ENCODE measurements around the gene IREB2. TPM values are rescaled to one million over a fixed set of nuclear protein-coding genes. Genes with fewer than 3 reads are reported as not detected.

The IREB2 gene, protein sequence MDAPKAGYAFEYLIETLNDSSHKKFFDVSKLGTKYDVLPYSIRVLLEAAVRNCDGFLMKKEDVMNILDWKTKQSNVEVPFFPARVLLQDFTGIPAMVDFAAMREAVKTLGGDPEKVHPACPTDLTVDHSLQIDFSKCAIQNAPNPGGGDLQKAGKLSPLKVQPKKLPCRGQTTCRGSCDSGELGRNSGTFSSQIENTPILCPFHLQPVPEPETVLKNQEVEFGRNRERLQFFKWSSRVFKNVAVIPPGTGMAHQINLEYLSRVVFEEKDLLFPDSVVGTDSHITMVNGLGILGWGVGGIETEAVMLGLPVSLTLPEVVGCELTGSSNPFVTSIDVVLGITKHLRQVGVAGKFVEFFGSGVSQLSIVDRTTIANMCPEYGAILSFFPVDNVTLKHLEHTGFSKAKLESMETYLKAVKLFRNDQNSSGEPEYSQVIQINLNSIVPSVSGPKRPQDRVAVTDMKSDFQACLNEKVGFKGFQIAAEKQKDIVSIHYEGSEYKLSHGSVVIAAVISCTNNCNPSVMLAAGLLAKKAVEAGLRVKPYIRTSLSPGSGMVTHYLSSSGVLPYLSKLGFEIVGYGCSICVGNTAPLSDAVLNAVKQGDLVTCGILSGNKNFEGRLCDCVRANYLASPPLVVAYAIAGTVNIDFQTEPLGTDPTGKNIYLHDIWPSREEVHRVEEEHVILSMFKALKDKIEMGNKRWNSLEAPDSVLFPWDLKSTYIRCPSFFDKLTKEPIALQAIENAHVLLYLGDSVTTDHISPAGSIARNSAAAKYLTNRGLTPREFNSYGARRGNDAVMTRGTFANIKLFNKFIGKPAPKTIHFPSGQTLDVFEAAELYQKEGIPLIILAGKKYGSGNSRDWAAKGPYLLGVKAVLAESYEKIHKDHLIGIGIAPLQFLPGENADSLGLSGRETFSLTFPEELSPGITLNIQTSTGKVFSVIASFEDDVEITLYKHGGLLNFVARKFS
- total RNA-seq (51.4 and 54.3 TPM in 2 replicates), polyA plus RNA-seq (10.3 and 12.7 TPM in 2 replicates), polyA minus RNA-seq (29.6 and 30.2 TPM in 2 replicates), Bru-seq, nascent RNA (percentile 95 among the genes with signal in this experiment), BruChase-seq, experiment 1, labeled RNA remaining after a 6-hour chase (percentile 85 among the genes with signal in this experiment), BruChase-seq, experiment 2, labeled RNA remaining after a 2-hour chase (percentile 92 among the genes with signal in this experiment)
- 10.8 and 12.6 TPM in 2 replicates for polyA plus RNA-seq (2011; cell fraction: cytosol; rRNA removed)
- 36.5 and 45.7 TPM in 2 replicates for polyA plus RNA-seq (2011; cell fraction: nucleus; rRNA removed)
- 23.1 and 37.6 TPM in 2 replicates for polyA plus RNA-seq (2012)
- polyA minus RNA-seq (2011; cell fraction: cytosol; rRNA and poly(A)+ RNA removed), result 28.1 TPM
- 52.1 and 55.8 TPM in 2 replicates for polyA minus RNA-seq (2011; cell fraction: nucleus; rRNA and poly(A)+ RNA removed)
- long read RNA-seq, full-length matches to known transcripts, result 5 of 14 reads
- long read RNA-seq, partial matches to known transcripts, result 8 of 14 reads
- long read RNA-seq, other reads (novel, unspliced or antisense), result 1 of 14 reads

DNA sequence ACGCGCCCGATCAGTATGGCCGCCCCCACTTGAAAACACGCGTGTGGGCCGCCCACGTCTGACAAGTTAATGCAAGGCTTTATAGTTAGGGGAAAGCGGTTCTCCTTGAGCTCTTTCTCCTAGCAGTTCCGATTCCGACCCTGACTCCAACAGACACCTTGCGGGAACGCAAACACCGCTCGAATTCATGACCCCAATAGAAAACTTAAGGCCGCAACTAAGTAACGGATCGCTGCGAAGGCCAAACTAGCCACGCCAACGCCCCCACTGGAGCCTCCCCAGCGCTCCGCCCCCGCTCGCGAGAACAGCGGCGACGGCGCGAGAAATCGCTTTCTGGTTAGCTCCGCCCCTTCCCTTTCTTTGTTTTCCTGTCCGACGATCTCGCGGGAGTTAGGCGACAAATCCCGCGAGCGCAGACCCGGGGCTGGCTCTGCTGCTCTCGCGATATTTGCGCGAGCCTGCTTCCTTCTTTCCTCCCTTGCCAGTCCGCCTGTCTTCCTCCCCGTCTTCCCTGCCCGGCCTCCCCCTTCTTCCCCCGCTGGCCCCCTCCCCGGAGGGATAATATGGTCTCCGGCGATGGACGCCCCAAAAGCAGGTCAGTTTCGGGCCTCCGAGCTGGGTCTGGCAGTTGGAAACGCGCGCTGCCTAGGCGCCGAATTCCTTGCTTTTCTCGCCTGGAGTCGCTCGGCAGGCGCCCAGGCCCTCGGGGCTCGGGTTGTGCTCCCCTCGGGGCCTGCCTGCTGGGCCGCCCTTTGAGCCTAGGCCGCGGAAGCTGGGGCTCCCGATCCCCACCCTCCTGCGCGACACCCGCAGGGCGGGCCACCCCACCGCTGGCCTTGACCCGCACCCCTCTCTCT is at the start of gene IREB2:
IREB2 (plus strand) TSS at position 455 of the 857 bp plus-strand sequence; CDS start at position 577, 122 bp downstream.
- peaks cover 2 to 11% of the 10 kb centered on the region in 2 experiments for H3K36me3 ChIP-seq (ENCODE audit: control insufficient read depth in 2 of 2, extremely low read depth in 1 of 2, insufficient read depth in 2 of 2, low read length in 2 of 2)
- intact Hi-C loops (cut with micrococcal nuclease) (loop anchor here (1.0 to 2.0 kb wide), 5 partner anchors 69 to 289 kb away; partner anchors contain the start of genes HYKK, IDH3A and PSMA4), dilution Hi-C loops (cut with MboI; ENCODE audit: extremely low pct_ligation_motif_present, low sequenced_read_pairs) (no loop called here)
- BruUV-seq (replicated peaks), result TSS peak; percentile 54
- peaks cover 17% of the 10 kb centered on the region for H3K4me1 ChIP-seq (ENCODE audit: control insufficient read depth, extremely low read depth, insufficient read depth, low read length)
- H3K27ac ChIP-seq (ENCODE audit: insufficient read depth, low read depth, low read length), result peak within 1 kb of the TSS; percentile 84
- peak within 1 kb of the TSS; percentile 75 to 99 (median 93) for H3K4me3 ChIP-seq (replicated peaks in 1 of 3; ENCODE audit: insufficient read depth in 1 of 3, low read depth in 1 of 3, low read length in 3 of 3)
- ChIA-PET CTCF (interaction anchor here (0.7 to 3.4 kb wide), 7 partner anchors 10 to 136 kb away, joined by 3 to 24 read pairs (median 4); no protein-coding TSS in a partner anchor), POLR2A (interaction anchor here (0.7 to 1.8 kb wide), 8 partner anchors 10 to 188 kb away, joined by 3 to 7 read pairs (median 3); partner anchors contain the start of genes PSMA4 and SKIC8)
- H3K79me2 ChIP-seq (ENCODE audit: control insufficient read depth, insufficient read depth, low read length), result peaks cover 47% of the 10 kb centered on the region
- peak within 1 kb of the TSS; percentile 65 for H2AFZ ChIP-seq (ENCODE audit: low read depth, low read length)
- H3K4me2 ChIP-seq (ENCODE audit: insufficient read depth, low read length), result peak within 1 kb of the TSS; percentile 93
- peaks cover 0 to 3% of the 10 kb centered on the region in 2 experiments for H3K27me3 ChIP-seq (ENCODE audit: control insufficient read depth in 2 of 2, insufficient read depth in 2 of 2, low read length in 2 of 2)
- peak; percentile 100 for DNase-seq (ENCODE audit: low read depth, low spot score)
- no peaks in the 10 kb centered on the region for H3K9me3 ChIP-seq (replicated peaks; ENCODE audit: control insufficient read depth, insufficient read depth, low read length)
- FAIRE-seq, result peak; percentile 94
- TF ChIP-seq POLR2A (IDR thresholded peaks at IDR 0.05; ENCODE audit: low read depth, low read length) (peak; percentile 98), FOS (IDR thresholded peaks at IDR 0.05; ENCODE audit: borderline replicate concordance, insufficient read depth, low read length) (no peak), EZH2 (IDR thresholded peaks at IDR 0.05; ENCODE audit: borderline replicate concordance, low read depth, low read length, severe bottlenecking) (no peak), MYC (IDR thresholded peaks at IDR 0.05; ENCODE audit: low read depth, low read length) (peak; percentile 5), POLR2AphosphoS5 (IDR thresholded peaks at IDR 0.05; ENCODE audit: insufficient read depth, low read depth, low read length) (peak; percentile 93)
- H4K20me1 ChIP-seq (replicated peaks; ENCODE audit: control insufficient read depth, extremely low read depth, insufficient read depth, low read length), result no peaks in the 10 kb centered on the region
- H3K9me1 ChIP-seq (replicated peaks; ENCODE audit: control insufficient read depth, extremely low read depth, insufficient read depth, low read length), result no peaks in the 10 kb centered on the region
- peak within 1 kb of the TSS; percentile 98 for H3K9ac ChIP-seq (replicated peaks; ENCODE audit: extremely low read depth, insufficient read depth, low read length)

Measured in endothelial cell of umbilical vein (primary cell).